ENCODE data around the gene HNRNPH3. TPM values are rescaled to one million over a fixed set of nuclear protein-coding genes. Genes with fewer than 3 reads are reported as not detected.
A peak's percentile ranks its signal among the peaks of the same experiment; 100 is the strongest.

The HNRNPH3 gene
- polyA plus RNA-seq (2013, experiment 1 of 2) = 226 TPM
- polyA plus RNA-seq (2013, experiment 2 of 2) = 250 TPM

- H3K9me3 ChIP-seq (ENCODE audit: insufficient read depth, low read depth, low read length) = no peaks in the 10 kb centered on the region
- H3K36me3 ChIP-seq (ENCODE audit: insufficient read depth, low read length) = peaks cover 23% of the 10 kb centered on the region
- H3K4me3 ChIP-seq (ENCODE audit: low read length) = peak within 1 kb of the TSS; percentile 89
- peaks cover 38% of the 10 kb centered on the region for H3K4me1 ChIP-seq (ENCODE audit: insufficient read depth, low read length)
- H3K9ac ChIP-seq (ENCODE audit: low read depth, low read length) = peak within 1 kb of the TSS; percentile 100
- H3K27ac ChIP-seq (ENCODE audit: low read depth, low read length) = peak within 1 kb of the TSS; percentile 96
- under 1% methylated on average over 73 of the region's 73 CpGs for WGBS
- no peaks in the 10 kb centered on the region for H3K27me3 ChIP-seq (ENCODE audit: insufficient read depth, low read length)
Observed at GRCh38 chr10:68331455-68332258, at the start of gene HNRNPH3. HNRNPH3 (plus strand) TSS chr10:68332064; CDS start chr10:68337222, 5,158 bp downstream.

GRCh38 chr10:68284062-68285001 lies 47.5 kb upstream of the HNRNPH3 start:
- H3K27ac ChIP-seq (ENCODE audit: low read depth, low read length) = no peak overlapping the region
- H3K9ac ChIP-seq (ENCODE audit: low read depth, low read length) = no peak overlapping the region
- H3K4me3 ChIP-seq (ENCODE audit: low read length) = no peak overlapping the region
- H3K9me3 ChIP-seq (ENCODE audit: insufficient read depth, low read depth, low read length) = no peaks in the 10 kb centered on the region
- WGBS = 86% methylated on average over 9 of the region's 9 CpGs
- H3K36me3 ChIP-seq (ENCODE audit: insufficient read depth, low read length) = no peaks in the 10 kb centered on the region
- no peaks in the 10 kb centered on the region for H3K27me3 ChIP-seq (ENCODE audit: insufficient read depth, low read length)
- H3K4me1 ChIP-seq (ENCODE audit: insufficient read depth, low read length) = no peaks in the 10 kb centered on the region

- H3K4me3 ChIP-seq (ENCODE audit: low read length) = no peak overlapping the region
- no peaks in the 10 kb centered on the region for H3K36me3 ChIP-seq (ENCODE audit: insufficient read depth, low read length)
- H3K9ac ChIP-seq (ENCODE audit: low read depth, low read length) = no peak overlapping the region
- no peak overlapping the region for H3K27ac ChIP-seq (ENCODE audit: low read depth, low read length)
- no peaks in the 10 kb centered on the region for H3K9me3 ChIP-seq (ENCODE audit: insufficient read depth, low read depth, low read length)
- 96% methylated on average over 4 of the region's 4 CpGs for WGBS
- H3K27me3 ChIP-seq (ENCODE audit: insufficient read depth, low read length) = no peaks in the 10 kb centered on the region
- H3K4me1 ChIP-seq (ENCODE audit: insufficient read depth, low read length) = no peaks in the 10 kb centered on the region
Observed at GRCh38 chr10:68288717-68289116, 43.1 kb upstream of the HNRNPH3 start.

- no peaks in the 10 kb centered on the region for H3K27me3 ChIP-seq (ENCODE audit: insufficient read depth, low read length)
- no peaks in the 10 kb centered on the region for H3K4me1 ChIP-seq (ENCODE audit: insufficient read depth, low read length)
- no peak overlapping the region for H3K9ac ChIP-seq (ENCODE audit: low read depth, low read length)
- H3K36me3 ChIP-seq (ENCODE audit: insufficient read depth, low read length) = no peaks in the 10 kb centered on the region
- H3K4me3 ChIP-seq (ENCODE audit: low read length) = no peak overlapping the region
- no peak overlapping the region for H3K27ac ChIP-seq (ENCODE audit: low read depth, low read length)
- H3K9me3 ChIP-seq (ENCODE audit: insufficient read depth, low read depth, low read length) = no peaks in the 10 kb centered on the region
Observed at GRCh38 chr10:68290736-68291135, 41.1 kb upstream of the HNRNPH3 start.

- Histone ChIP-seq H3K4me3 (ENCODE audit: low read length) (no peak overlapping the region), H3K9ac (ENCODE audit: low read depth, low read length) (no peak overlapping the region), H3K36me3 (ENCODE audit: insufficient read depth, low read length) (no peaks in the 10 kb centered on the region), H3K9me3 (ENCODE audit: insufficient read depth, low read depth, low read length) (no peaks in the 10 kb centered on the region), H3K27ac (ENCODE audit: low read depth, low read length) (no peak overlapping the region), H3K27me3 (ENCODE audit: insufficient read depth, low read length) (no peaks in the 10 kb centered on the region), H3K4me1 (ENCODE audit: insufficient read depth, low read length) (no peaks in the 10 kb centered on the region)
- 81% methylated on average over 9 of the region's 9 CpGs for WGBS
Observed at GRCh38 chr10:68296843-68297663, 34.8 kb upstream of the HNRNPH3 start.

DNA sequence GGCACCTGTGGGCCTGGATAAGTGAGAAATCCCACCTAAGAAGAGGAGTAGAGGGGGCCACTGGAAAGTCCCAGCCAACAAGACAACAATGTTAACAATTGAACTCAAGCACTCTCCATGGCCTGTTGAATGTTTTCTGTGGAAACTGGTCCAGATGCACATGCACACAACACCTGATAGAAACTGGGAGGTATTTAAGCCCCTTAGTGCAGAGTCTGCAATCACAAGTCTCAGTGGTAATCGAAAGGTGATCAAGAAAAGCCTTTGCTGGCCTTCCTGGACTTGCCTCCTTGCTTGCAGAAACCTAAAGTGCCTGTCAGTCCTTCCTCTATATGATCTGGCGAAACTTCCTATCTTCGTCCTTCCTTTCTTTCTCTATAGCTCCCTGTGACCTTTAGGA lies 30.6 kb upstream of the HNRNPH3 start:
- WGBS = 89% methylated on average over 3 of the region's 3 CpGs

DNA sequence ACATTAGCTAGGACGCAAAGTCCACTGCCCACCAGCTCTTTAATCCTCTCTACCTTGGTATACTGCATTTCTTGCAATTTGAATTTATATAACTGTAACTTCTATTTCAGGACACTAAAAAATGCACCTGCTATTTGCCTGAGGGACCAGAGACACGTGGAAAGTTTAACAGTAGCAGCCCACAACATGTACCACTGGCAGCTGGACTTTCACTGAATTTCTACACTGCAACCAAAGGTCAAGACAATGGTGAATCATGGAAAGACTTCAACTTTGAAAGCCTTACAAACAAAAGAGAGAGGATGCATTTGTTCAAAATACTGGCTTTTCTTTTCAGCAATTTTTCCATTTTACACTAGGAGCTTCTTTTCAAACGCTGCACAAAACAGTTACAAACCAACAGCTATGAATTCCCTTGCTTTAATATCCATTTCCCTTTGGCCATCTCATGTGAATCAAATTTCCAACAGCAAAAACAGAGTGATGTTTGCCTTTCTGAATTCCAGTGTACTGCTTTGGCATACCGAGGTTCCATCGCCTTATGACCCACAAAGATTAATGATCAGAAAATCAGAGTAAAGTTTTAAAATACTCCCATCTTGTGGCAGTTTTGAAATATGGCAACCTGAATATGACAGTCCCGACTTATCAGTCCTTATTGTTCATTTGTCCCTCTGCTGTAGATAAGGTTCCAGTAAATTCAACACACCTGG lies 29.9 kb upstream of the HNRNPH3 start:
- H3K4me3 ChIP-seq (ENCODE audit: low read length) = no peak overlapping the region
- WGBS = 86% methylated on average over 6 of the region's 6 CpGs
- H3K27me3 ChIP-seq (ENCODE audit: insufficient read depth, low read length) = no peaks in the 10 kb centered on the region
- no peaks in the 10 kb centered on the region for H3K9me3 ChIP-seq (ENCODE audit: insufficient read depth, low read depth, low read length)
- H3K36me3 ChIP-seq (ENCODE audit: insufficient read depth, low read length) = no peaks in the 10 kb centered on the region
- no peaks in the 10 kb centered on the region; the same call in 1 of the 2 replicates for H3K4me1 ChIP-seq (ENCODE audit: insufficient read depth, low read length)
- H3K27ac ChIP-seq (ENCODE audit: low read depth, low read length) = no peak overlapping the region
- no peak overlapping the region for H3K9ac ChIP-seq (ENCODE audit: low read depth, low read length)

More for the DNA sequence above, 30.6 kb upstream of the HNRNPH3 start:
- H3K27ac ChIP-seq (ENCODE audit: low read depth, low read length) = no peak overlapping the region
- no peaks in the 10 kb centered on the region for H3K27me3 ChIP-seq (ENCODE audit: insufficient read depth, low read length)
- H3K36me3 ChIP-seq (ENCODE audit: insufficient read depth, low read length) = no peaks in the 10 kb centered on the region
- no peaks in the 10 kb centered on the region for H3K9me3 ChIP-seq (ENCODE audit: insufficient read depth, low read depth, low read length)
- H3K4me1 ChIP-seq (ENCODE audit: insufficient read depth, low read length) = no peaks in the 10 kb centered on the region; the same call in 1 of the 2 replicates
- no peak overlapping the region for H3K9ac ChIP-seq (ENCODE audit: low read depth, low read length)
- H3K4me3 ChIP-seq (ENCODE audit: low read length) = no peak overlapping the region

GRCh38 chr10:68302503-68302823 lies 29.4 kb upstream of the HNRNPH3 start:
- 49% methylated on average over 2 of the region's 2 CpGs for WGBS
- Histone ChIP-seq H3K4me1 (ENCODE audit: insufficient read depth, low read length) (no peaks in the 10 kb centered on the region; the same call in 1 of the 2 replicates), H3K4me3 (ENCODE audit: low read length) (no peak overlapping the region), H3K9ac (ENCODE audit: low read depth, low read length) (no peak overlapping the region), H3K27ac (ENCODE audit: low read depth, low read length) (no peak overlapping the region), H3K36me3 (ENCODE audit: insufficient read depth, low read length) (no peaks in the 10 kb centered on the region), H3K27me3 (ENCODE audit: insufficient read depth, low read length) (no peaks in the 10 kb centered on the region), H3K9me3 (ENCODE audit: insufficient read depth, low read depth, low read length) (no peaks in the 10 kb centered on the region)

GRCh38 chr10:68302871-68303270 lies 29.0 kb upstream of the HNRNPH3 start:
- 74% methylated on average over 4 of the region's 5 CpGs for WGBS
- Histone ChIP-seq H3K9ac (ENCODE audit: low read depth, low read length) (no peak overlapping the region), H3K27ac (ENCODE audit: low read depth, low read length) (no peak overlapping the region), H3K36me3 (ENCODE audit: insufficient read depth, low read length) (no peaks in the 10 kb centered on the region), H3K27me3 (ENCODE audit: insufficient read depth, low read length) (no peaks in the 10 kb centered on the region), H3K4me3 (ENCODE audit: low read length) (no peak overlapping the region), H3K4me1 (ENCODE audit: insufficient read depth, low read length) (no peaks in the 10 kb centered on the region; the same call in 1 of the 2 replicates), H3K9me3 (ENCODE audit: insufficient read depth, low read depth, low read length) (no peaks in the 10 kb centered on the region)

GRCh38 chr10:68303849-68304412 lies 27.9 kb upstream of the HNRNPH3 start:
- Histone ChIP-seq H3K4me1 (ENCODE audit: insufficient read depth, low read length) (no peaks in the 10 kb centered on the region; the same call in 1 of the 2 replicates), H3K4me3 (ENCODE audit: low read length) (no peak overlapping the region), H3K27ac (ENCODE audit: low read depth, low read length) (no peak overlapping the region), H3K9ac (ENCODE audit: low read depth, low read length) (no peak overlapping the region), H3K36me3 (ENCODE audit: insufficient read depth, low read length) (no peaks in the 10 kb centered on the region), H3K9me3 (ENCODE audit: insufficient read depth, low read depth, low read length) (no peaks in the 10 kb centered on the region), H3K27me3 (ENCODE audit: insufficient read depth, low read length) (no peaks in the 10 kb centered on the region)
- WGBS = 73% methylated on average over 6 of the region's 7 CpGs

All from HUES64 (cell line).